ENCODE data around the gene FSTL5. TPM values are rescaled to one million over a fixed set of nuclear protein-coding genes. Genes with fewer than 3 reads are reported as not detected.

The FSTL5 gene
- total RNA-seq, 2 experiments from 2014 or later = not detected

DNA sequence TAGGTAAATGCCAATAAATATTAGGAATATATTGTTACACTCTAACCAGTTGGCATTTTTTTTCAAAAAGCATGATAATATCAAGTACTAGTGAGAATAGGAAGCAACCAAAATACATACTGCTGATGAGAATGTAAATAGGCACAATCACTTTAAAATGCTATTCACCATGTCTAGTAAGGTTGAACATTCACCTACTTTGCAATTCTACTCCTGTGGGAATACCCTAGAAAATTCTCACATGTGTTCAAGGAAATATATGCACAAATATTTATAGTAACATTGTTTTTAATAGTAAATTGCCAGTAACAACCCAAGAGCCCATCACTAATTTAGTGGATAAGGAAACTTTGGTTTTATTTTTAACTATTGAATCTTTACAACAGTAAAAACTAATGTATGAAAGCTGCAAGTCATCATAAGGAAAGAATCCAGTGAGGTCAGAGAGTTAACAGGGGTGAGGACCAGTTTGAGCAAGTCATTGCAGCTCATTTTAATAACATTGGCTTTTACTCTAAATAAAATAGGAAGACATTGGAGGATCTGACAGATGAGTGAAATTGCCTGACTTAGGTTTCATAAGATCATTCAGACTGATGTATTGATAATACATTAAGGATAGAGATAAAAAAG lies 23.6 kb downstream of the FSTL5 start:
- no TSS peak for BruUV-seq (replicated peaks)
- Histone ChIP-seq H3K4me1 (ENCODE audit: insufficient read depth, low read length, poor library complexity, severe bottlenecking) (no peaks in the 10 kb centered on the region), H3K79me2 (ENCODE audit: insufficient read depth, low read depth, low read length) (no peaks in the 10 kb centered on the region), H3K36me3 (ENCODE audit: insufficient read depth, low read length) (no peaks in the 10 kb centered on the region), H2AFZ (ENCODE audit: low read length) (no peak overlapping the region), H3K9me3 (ENCODE audit: low read length) (no peaks in the 10 kb centered on the region), H3K27ac (ENCODE audit: low read depth, low read length, poor library complexity, severe bottlenecking) (no peak overlapping the region), H3K9me2 (ENCODE audit: insufficient read depth, low read length) (no peaks in the 10 kb centered on the region), H3K4me3 (ENCODE audit: low read depth, low read length, poor library complexity, severe bottlenecking) (no peak overlapping the region), H4K20me1 (ENCODE audit: insufficient read depth, low read length) (no peaks in the 10 kb centered on the region), H3K4me2 (ENCODE audit: low read length) (no peak overlapping the region)
- intact Hi-C loops (cut with micrococcal nuclease; ENCODE audit: unreplicated experiment) = no loop called here
- ChIA-PET POLR2A (interaction anchor here (0.6 kb wide), 1 partner anchor 283 kb away, joined by 3 read pairs; no protein-coding TSS in a partner anchor), CTCF (ENCODE audit: unreplicated experiment) (no interaction called here)
- TF ChIP-seq EZH2phosphoT487 (IDR thresholded peaks at IDR 0.05; ENCODE audit: borderline replicate concordance, low read depth, low read length) (no peak), CTCF (conservative IDR thresholded peaks at IDR 0.05; ENCODE audit: low read length) (no peak)
- no peak for DNase-seq (ENCODE audit: low spot score)

- BruUV-seq (replicated peaks) = no TSS peak
These were observed 24.4 kb downstream of the FSTL5 start for GRCh38 chr4:162139412-162139811.

More at GRCh38 chr4:162139412-162139811, 24.4 kb downstream of the FSTL5 start:
- H3K4me1 ChIP-seq (ENCODE audit: insufficient read depth, low read length, poor library complexity, severe bottlenecking) = no peaks in the 10 kb centered on the region
- POLR2A ChIA-PET = interaction anchor here (0.6 kb wide), 1 partner anchor 284 kb away, joined by 3 read pairs; no protein-coding TSS in a partner anchor
- CTCF ChIA-PET (ENCODE audit: unreplicated experiment) = no interaction called here
- TF ChIP-seq CTCF (conservative IDR thresholded peaks at IDR 0.05; ENCODE audit: low read length) (no peak), EZH2phosphoT487 (IDR thresholded peaks at IDR 0.05; ENCODE audit: borderline replicate concordance, low read depth, low read length) (no peak)
- H3K4me2 ChIP-seq (ENCODE audit: low read length) = no peak overlapping the region
- no peaks in the 10 kb centered on the region for H3K36me3 ChIP-seq (ENCODE audit: insufficient read depth, low read length)
- intact Hi-C loops (cut with micrococcal nuclease; ENCODE audit: unreplicated experiment) = no loop called here
- no peak overlapping the region for H3K4me3 ChIP-seq (ENCODE audit: low read depth, low read length, poor library complexity, severe bottlenecking)
- H3K27ac ChIP-seq (ENCODE audit: low read depth, low read length, poor library complexity, severe bottlenecking) = no peak overlapping the region
- no peaks in the 10 kb centered on the region for H3K9me2 ChIP-seq (ENCODE audit: insufficient read depth, low read length)
- no peak overlapping the region for H2AFZ ChIP-seq (ENCODE audit: low read length)
- DNase-seq (ENCODE audit: low spot score) = no peak
- no peaks in the 10 kb centered on the region for H4K20me1 ChIP-seq (ENCODE audit: insufficient read depth, low read length)
- no peaks in the 10 kb centered on the region for H3K79me2 ChIP-seq (ENCODE audit: insufficient read depth, low read depth, low read length)
- no peaks in the 10 kb centered on the region for H3K9me3 ChIP-seq (ENCODE audit: low read length)

All from OCI-LY7 (cell line).